A549 (cell line): ENCODE measurements around the gene TNNI3K. TPM values are rescaled to one million over a fixed set of nuclear protein-coding genes. Genes with fewer than 3 reads are reported as not detected.

Experiments
- ATAC-seq, 2 experiments: fragments of 200-7000 bp in 1 of 2; fragments of >200 bp in 1 of 2; cut with Nextera tagmentation in 1 of 2; cut with Tn5 transposase in 1 of 2; 3 replicates each; pipeline versions ENCODE4 v1.8.0 to v1.9.1; 2018 to 2020; ENCODE audit warnings: mild to moderate bottlenecking in 1 of 2, moderate library complexity in 1 of 2
- CTCF ChIA-PET: fragments of 300-600 bp; sonication (Branson Sonifier 250); formaldehyde crosslinking; extraction: SDS; loops from one replicate; lab custom pipeline; 2021; ENCODE audit warnings: antibody characterized with exemption, inconsistent platforms; lab: Yijun Ruan, JAX
- POLR2A ChIA-PET: fragments of 350-600 bp; formaldehyde crosslinking; extraction: SDS; loops from one replicate; lab custom pipeline; 2021; ENCODE audit warnings: antibody characterized with exemption, inconsistent platforms; lab: Yijun Ruan, JAX
- DNase-seq, 2 experiments: peaks; one replicate each; pipeline versions ENCODE4 v3.0.0 to v3.0.0-alpha.2; 2011 to 2016; ENCODE audit warnings: low read depth in 1 of 2, low spot score in 1 of 2
- FAIRE-seq: peaks from 2 replicates; lab custom pipeline; 2011; peaks lifted over from hg19 to GRCh38; lab: Jason Lieb, UNC
- H3K27ac ChIP-seq, 2 experiments: fragments of >200 bp; sonication (Bioruptor Twin); formaldehyde crosslinking; 3 replicates each; pipeline ENCODE4 v1.5.1; 2016 to 2017
- H3K4me1 ChIP-seq: fragments of >200 bp; sonication (Bioruptor Twin); formaldehyde crosslinking; 3 replicates; pipeline ENCODE4 v1.6.1; 2016
- H3K4me2 ChIP-seq: fragments of >200 bp; sonication (Bioruptor Twin); formaldehyde crosslinking; 3 replicates; pipeline ENCODE4 v1.6.1; 2016
- H3K4me3 ChIP-seq: fragments of >200 bp; sonication (Bioruptor Twin); formaldehyde crosslinking; 3 replicates; pipeline ENCODE4 v1.5.1; 2016
- H3K9me3 ChIP-seq: fragments of >200 bp; sonication (Bioruptor Twin); formaldehyde crosslinking; 3 replicates; pipeline ENCODE4 v1.6.1; 2016
- ATOH8 ChIP-seq: fragments of 250-450 bp; sonication (Bioruptor Pico); IDR thresholded peaks from 2 replicates; pipeline ENCODE4 v1.5.0; 2020; ENCODE audit warnings: low read depth, mild to moderate bottlenecking, moderate library complexity
- BCL3 ChIP-seq: fragments of >200 bp; sonication (Bioruptor Twin); formaldehyde crosslinking; IDR thresholded peaks from 3 replicates; pipeline ENCODE4 v1.6.1; 2016
- BHLHE40 ChIP-seq: IDR thresholded peaks from 2 replicates; pipeline ENCODE4 v1.6.1; 2012; ENCODE audit warnings: low read depth, low read length, inconsistent platforms
- E2F6 ChIP-seq: IDR thresholded peaks from 2 replicates; pipeline ENCODE4 v1.6.1; 2012; ENCODE audit warnings: low read depth, borderline replicate concordance
- FOXS1 ChIP-seq: fragments of 250-450 bp; sonication (Bioruptor Pico); IDR thresholded peaks from 2 replicates; pipeline ENCODE4 v1.5.0; 2020; ENCODE audit warnings: mild to moderate bottlenecking, moderate library complexity
- HDAC2 ChIP-seq: fragments of 200-600 bp; sonication (generic); IDR thresholded peaks from 2 replicates; pipeline ENCODE4 v1.6.1; 2016
- HMGXB4 ChIP-seq: fragments of 250-450 bp; sonication (Bioruptor Pico); IDR thresholded peaks from 2 replicates; pipeline ENCODE4 v1.5.0; 2021; ENCODE audit warnings: mild to moderate bottlenecking, moderate library complexity, borderline replicate concordance
- JUN ChIP-seq, 2 experiments: fragments of >200 bp; sonication (Bioruptor Twin); formaldehyde crosslinking; IDR thresholded peaks; 2 replicates in 1 of 2; 3 replicates in 1 of 2; pipeline ENCODE4 v1.6.1; 2016 to 2017
- JUNB ChIP-seq: fragments of >200 bp; sonication (Bioruptor Twin); formaldehyde crosslinking; IDR thresholded peaks from 2 replicates; pipeline ENCODE4 v1.6.1; 2016
- MAFK ChIP-seq: fragments of 450-650 bp; IDR thresholded peaks from 2 replicates; pipeline ENCODE4 v1.6.1; 2014; ENCODE audit not compliant: partially characterized antibody
- REST ChIP-seq: fragments of 200-600 bp; sonication (generic); IDR thresholded peaks from 2 replicates; pipeline ENCODE4 v1.6.1; 2016; ENCODE audit warnings: antibody characterized with exemption, mild to moderate bottlenecking, moderate library complexity
- TFCP2L1 ChIP-seq: fragments of 250-450 bp; sonication (Bioruptor Pico); IDR thresholded peaks from 2 replicates; pipeline ENCODE4 v1.5.0; 2021; ENCODE audit warnings: mild to moderate bottlenecking
- TP53 ChIP-seq: fragments of 250-450 bp; sonication (Bioruptor Pico); IDR thresholded peaks from 2 replicates; pipeline ENCODE4 v1.5.0; 2021; ENCODE audit warnings: mild to moderate bottlenecking, moderate library complexity
- USF2 ChIP-seq: fragments of 450-650 bp; IDR thresholded peaks from 2 replicates; pipeline ENCODE4 v1.6.1; 2014; ENCODE audit warnings: antibody characterized with exemption
- ZC3H11A ChIP-seq: fragments of 450-650 bp; IDR thresholded peaks from 2 replicates; pipeline ENCODE4 v1.6.1; 2014; ENCODE audit warnings: antibody characterized with exemption, mild to moderate bottlenecking
- WGBS: methylation state at CpG from one replicate; pipeline ENCODE4 v1.1.6; 2017; ENCODE audit errors: missing lambda C conversion rate; 5-methylcytosine and 5-hydroxymethylcytosine counted together
- polyA plus RNA-seq, 4 experiments: library from polyadenylated mRNA; depleted of rRNA in 3 of 4; stranded (reverse); fragments of >200 nt; fragmentation: RNase III in 1 of 4; extraction: RNeasy Plus Mini Kit Qiagen cat#74134 plus additional on column Dnase treatment in 1 of 4; gene quantifications; 2 replicates in 3 of 4; 3 replicates in 1 of 4; pipeline ENCODE4 v1.2.3, GENCODE V29; 2011 to 2017

TNNI3K gene
- polyA plus RNA-seq, 2 of the 4 experiments (the other 2 are of a cell fraction) = 0.67 TPM; not detected in 1

GRCh38 chr1:74396933-74397332 is 161.7 kb downstream of the TNNI3K start:
- no peak overlapping the region for H3K4me3 ChIP-seq
- POLR2A ChIA-PET = no interaction called here
- CTCF ChIA-PET = no interaction called here
- WGBS = 5% methylated on average over 4 of the region's 4 CpGs
- DNase-seq (no peak), FAIRE-seq (no peak), ATAC-seq (no peak)
- no peak overlapping the region for H3K4me2 ChIP-seq
- H3K27ac ChIP-seq = no peak overlapping the region
- no peaks in the 10 kb centered on the region for H3K4me1 ChIP-seq
- no peaks in the 10 kb centered on the region for H3K9me3 ChIP-seq
- TF ChIP-seq JUNB = no peak
- no peak for TF ChIP-seq FOXS1 (CRISPR knock-in tag)
- no peak for TF ChIP-seq HDAC2

GRCh38 chr1:74399249-74399648 is 164.1 kb downstream of the TNNI3K start:
- no peak for TF ChIP-seq TFCP2L1 (CRISPR knock-in tag)
- no peak for TF ChIP-seq HDAC2
- no peak for TF ChIP-seq ATOH8
- TF ChIP-seq BCL3 = no peak
- no peak overlapping the region for H3K27ac ChIP-seq
- ChIA-PET CTCF (no interaction called here), POLR2A (no interaction called here)
- ATAC-seq (no peak), DNase-seq (no peak), FAIRE-seq (no peak)
- WGBS = 22% methylated on average over 1 of the region's 5 CpGs
- no peak overlapping the region for H3K4me2 ChIP-seq
- H3K4me3 ChIP-seq = no peak overlapping the region
- H3K9me3 ChIP-seq = no peaks in the 10 kb centered on the region
- no peaks in the 10 kb centered on the region for H3K4me1 ChIP-seq

GRCh38 chr1:74402873-74403272 is 167.7 kb downstream of the TNNI3K start:
- no peaks in the 10 kb centered on the region for H3K9me3 ChIP-seq
- no peaks in the 10 kb centered on the region for H3K4me1 ChIP-seq
- 8% methylated on average over 1 of the region's 1 CpG for WGBS
- H3K4me3 ChIP-seq = no peak overlapping the region
- TF ChIP-seq HMGXB4 (CRISPR knock-in tag) (no peak), MAFK (peak; percentile 57)
- H3K27ac ChIP-seq = no peak overlapping the region
- no peak for ATAC-seq
- H3K4me2 ChIP-seq = no peak overlapping the region
- ChIA-PET POLR2A (no interaction called here), CTCF (no interaction called here)
- FAIRE-seq = no peak
- DNase-seq = no peak

- Histone ChIP-seq H3K9me3 (no peaks in the 10 kb centered on the region), H3K4me3 (no peak overlapping the region), H3K4me2 (no peak overlapping the region), H3K27ac (no peak overlapping the region), H3K4me1 (no peaks in the 10 kb centered on the region)
- DNase-seq = no peak
- POLR2A ChIA-PET = no interaction called here
- CTCF ChIA-PET = no interaction called here
- TF ChIP-seq REST (no peak), ZC3H11A (no peak), E2F6 (no peak), USF2 (no peak), TP53 (no peak), JUN (IDR thresholded peaks at IDR 0.05) (no peak), FOXS1 (CRISPR knock-in tag) (no peak), BHLHE40 (no peak)
- FAIRE-seq = no peak
- ATAC-seq = no peak
- 8% methylated on average over 1 of the region's 1 CpG for WGBS
Observed at GRCh38 chr1:74403606-74404005, 168.4 kb downstream of the TNNI3K start.
